Fibroblast of lung (primary cell): ENCODE data around the gene PCDH18. TPM values are rescaled to one million over a fixed set of nuclear protein-coding genes. Genes with fewer than 3 reads are reported as not detected.

ENCODE experiments used
- DNase-seq, 2 donors: peaks; one replicate each; pipeline versions ENCODE4 v3.0.0 to v3.0.0-alpha.2; 2010; ENCODE audit warnings: low read depth in 2 of 2
- H2AFZ ChIP-seq: 2 replicates; pipeline ENCODE4 v1.5.1; 2012; ENCODE audit warnings: low read length, control low read depth, inconsistent platforms
- H3K27ac ChIP-seq: 2 replicates; pipeline ENCODE4 v1.5.1; 2011; ENCODE audit warnings: low read length, control low read depth; ENCODE audit not compliant: insufficient read depth
- H3K27me3 ChIP-seq: 2 replicates; pipeline ENCODE4 v1.5.1; 2011; ENCODE audit warnings: mild to moderate bottlenecking, low read length; ENCODE audit not compliant: control insufficient read depth, insufficient read depth
- H3K36me3 ChIP-seq: 2 replicates; pipeline ENCODE4 v1.5.1; 2011; ENCODE audit warnings: low read length; ENCODE audit not compliant: control insufficient read depth, insufficient read depth
- H3K4me1 ChIP-seq: 2 replicates; pipeline ENCODE4 v1.5.1; 2011; ENCODE audit warnings: low read length; ENCODE audit not compliant: control insufficient read depth, insufficient read depth; ENCODE audit errors: extremely low read depth
- H3K4me2 ChIP-seq: 2 replicates; pipeline ENCODE4 v1.5.1; 2011; ENCODE audit warnings: low read length, control low read depth; ENCODE audit not compliant: insufficient read depth; ENCODE audit errors: extremely low read depth
- H3K4me3 ChIP-seq, 4 experiments: fragments of 200-600 bp in 1 of 4; sonication (generic) in 1 of 4; replicated peaks in 1 of 4; 2 replicates each; pipeline ENCODE4 v1.5.1; 2011 to 2016; ENCODE audit warnings: low read length in 4 of 4, low read depth in 3 of 4, mild to moderate bottlenecking in 3 of 4, control low read depth in 2 of 4, inconsistent platforms in 1 of 4, mixed read lengths in 1 of 4; ENCODE audit not compliant: insufficient read depth in 1 of 4; ENCODE audit errors: control extremely low read depth in 1 of 4
- H3K79me2 ChIP-seq: 2 replicates; pipeline ENCODE4 v1.5.1; 2012; ENCODE audit warnings: mild to moderate bottlenecking, low read length, inconsistent platforms; ENCODE audit not compliant: control insufficient read depth, insufficient read depth
- H3K9ac ChIP-seq: 2 replicates; pipeline ENCODE4 v1.5.1; 2011; ENCODE audit warnings: mild to moderate bottlenecking, low read length, control low read depth; ENCODE audit not compliant: insufficient read depth
- H3K9me3 ChIP-seq: 2 replicates; pipeline ENCODE4 v1.5.1; 2012; ENCODE audit warnings: low read depth, low read length; ENCODE audit not compliant: control insufficient read depth, insufficient read depth
- H4K20me1 ChIP-seq: 2 replicates; pipeline ENCODE4 v1.5.1; 2011; ENCODE audit warnings: low read length; ENCODE audit not compliant: control insufficient read depth, insufficient read depth; ENCODE audit errors: extremely low read depth
- CTCF ChIP-seq, 2 donors: IDR thresholded peaks in 1 of 2; conservative IDR thresholded peaks in 1 of 2; 1 replicate in 1 of 2; 2 replicates in 1 of 2; pipeline ENCODE4 v1.5.1; 2011 to 2012; ENCODE audit warnings: low read length in 2 of 2, control low read depth in 1 of 2, inconsistent platforms in 1 of 2, low read depth in 1 of 2, mild to moderate bottlenecking in 1 of 2
- EZH2 ChIP-seq: IDR thresholded peaks from 2 replicates; pipeline ENCODE4 v1.5.1; 2012; ENCODE audit warnings: low read length, control low read depth, mild to moderate bottlenecking; ENCODE audit errors: missing control alignments
- polyA plus RNA-seq, 2 donors: library from polyadenylated mRNA; depleted of rRNA in 1 of 2; stranded (reverse) in 1 of 2; unstranded in 1 of 2; fragments of >200 nt; gene quantifications; 2 replicates each; pipeline ENCODE4 v1.2.1, GENCODE V29; 2011 to 2012; ENCODE audit warnings: missing spikeins in 1 of 2
- total RNA-seq: library from RNA; depleted of rRNA; stranded (reverse); fragments of >200 nt; gene quantifications from 2 replicates; pipeline ENCODE4 v1.2.1, GENCODE V29; 2014

PCDH18 gene
- total and polyA plus RNA-seq, 2 donors (not counting 1 experiment from before 2014, with no cell fraction given), result 203 to 542 TPM

DNA sequence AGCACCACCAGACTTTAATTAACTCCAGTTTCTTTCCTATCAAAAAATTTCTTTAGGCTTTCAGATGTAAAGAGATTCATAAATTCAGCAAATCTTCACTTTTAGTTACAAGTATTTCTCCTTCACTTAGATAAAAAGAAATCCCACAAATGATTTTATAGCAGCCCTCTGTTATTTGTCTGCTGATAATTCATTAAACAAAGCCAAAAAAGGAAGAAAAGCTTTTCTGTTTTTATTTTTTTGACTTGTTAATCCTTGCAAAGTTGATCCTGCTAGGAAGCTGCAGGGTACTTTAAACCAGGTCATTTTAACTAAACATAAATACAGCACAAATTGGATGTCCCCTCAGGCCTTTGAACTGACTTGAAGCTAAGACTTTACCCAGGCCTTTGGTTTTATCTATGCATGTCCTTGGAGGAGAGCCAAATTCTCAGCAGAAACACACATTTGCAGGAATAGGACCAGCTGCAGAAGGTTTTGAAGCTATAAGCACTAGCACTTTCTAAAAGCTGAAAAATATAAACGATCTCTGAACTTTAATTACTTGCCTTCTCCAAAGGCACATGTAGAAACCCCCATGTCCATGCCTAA is 57.5 kb downstream of the PCDH18 start:
- no peak overlapping the region for H3K27ac ChIP-seq
- DNase-seq, result peak; percentile 48 to 85
- H3K4me3 ChIP-seq, result no peak overlapping the region
- no peak overlapping the region for H3K4me2 ChIP-seq
- no peaks in the 10 kb centered on the region for H3K27me3 ChIP-seq
- H3K36me3 ChIP-seq, result no peaks in the 10 kb centered on the region
- TF ChIP-seq CTCF (conservative IDR thresholded peaks at IDR 0.05 in 1 of 2, IDR thresholded peaks at IDR 0.05 in 1 of 2; ENCODE audit: low read depth in 1 of 2, low read length in 2 of 2) (no peak), EZH2 (no peak)
- H3K9me3 ChIP-seq, result no peaks in the 10 kb centered on the region
- H4K20me1 ChIP-seq, result no peaks in the 10 kb centered on the region
- H3K79me2 ChIP-seq, result no peaks in the 10 kb centered on the region
- peaks cover 2% of the 10 kb centered on the region for H3K4me1 ChIP-seq
- no peak overlapping the region for H2AFZ ChIP-seq
- no peak overlapping the region for H3K9ac ChIP-seq

GRCh38 chr4:137471895-137472294 is 60.4 kb downstream of the PCDH18 start:
- Histone ChIP-seq H2AFZ (no peak overlapping the region), H4K20me1 (no peaks in the 10 kb centered on the region), H3K27me3 (no peaks in the 10 kb centered on the region), H3K79me2 (no peaks in the 10 kb centered on the region), H3K4me1 (peaks cover 2% of the 10 kb centered on the region), H3K9me3 (no peaks in the 10 kb centered on the region), H3K4me3 (no peak overlapping the region), H3K4me2 (no peak overlapping the region), H3K36me3 (no peaks in the 10 kb centered on the region), H3K9ac (no peak overlapping the region), H3K27ac (no peak overlapping the region)
- peak; percentile 26 to 51 for DNase-seq
- TF ChIP-seq CTCF (conservative IDR thresholded peaks at IDR 0.05 in 1 of 2, IDR thresholded peaks at IDR 0.05 in 1 of 2; ENCODE audit: low read depth in 1 of 2, low read length in 2 of 2) (no peak), EZH2 (no peak)

GRCh38 chr4:137471461-137471860 is 60.8 kb downstream of the PCDH18 start:
- H3K4me2 ChIP-seq, result no peak overlapping the region
- H3K27ac ChIP-seq, result no peak overlapping the region
- H2AFZ ChIP-seq, result no peak overlapping the region
- no peaks in the 10 kb centered on the region for H3K79me2 ChIP-seq
- peaks cover 2% of the 10 kb centered on the region for H3K4me1 ChIP-seq
- peak in 1 of 2 donors; percentile 7 for DNase-seq
- H3K27me3 ChIP-seq, result no peaks in the 10 kb centered on the region
- H3K9me3 ChIP-seq, result no peaks in the 10 kb centered on the region
- H3K9ac ChIP-seq, result no peak overlapping the region
- no peaks in the 10 kb centered on the region for H3K36me3 ChIP-seq
- H3K4me3 ChIP-seq, result no peak overlapping the region
- no peaks in the 10 kb centered on the region for H4K20me1 ChIP-seq
- TF ChIP-seq EZH2 (no peak), CTCF (conservative IDR thresholded peaks at IDR 0.05 in 1 of 2, IDR thresholded peaks at IDR 0.05 in 1 of 2; ENCODE audit: low read depth in 1 of 2, low read length in 2 of 2) (no peak)
